ENCODE measurements around the gene IL4R. TPM values are rescaled to one million over a fixed set of nuclear protein-coding genes. Genes with fewer than 3 reads are reported as not detected.
"Not testable (repeated sequence)": the region's sequence is repeated elsewhere in the genome, so short reads cannot be mapped to it uniquely, and the experiment has no call there.

IL4R gene
- total RNA-seq, 1 experiment from 2014 or later: 32.6 TPM

DNA sequence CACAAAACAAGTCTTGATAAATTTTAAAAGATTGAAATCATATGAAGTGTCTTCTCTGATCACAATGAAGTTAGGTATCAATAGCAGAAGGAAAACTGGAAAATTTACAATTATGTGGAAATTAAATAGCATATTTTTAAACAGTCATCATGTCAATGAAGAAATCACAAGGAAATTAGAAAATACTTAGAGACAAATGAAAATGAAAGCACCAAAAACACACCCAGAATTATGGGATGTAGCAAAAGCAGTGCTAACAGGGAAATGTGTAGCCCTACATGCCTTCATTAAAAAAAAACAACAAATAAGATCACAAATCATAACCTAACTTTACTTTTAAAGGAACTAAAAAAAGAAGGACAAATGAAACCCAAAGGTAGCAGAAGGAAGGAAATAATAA, 80.7 kb downstream of the IL4R start:
- peaks cover 19% of the 10 kb centered on the region for H3K27me3 Mint-ChIP-seq (ENCODE audit: insufficient read depth, unreplicated experiment)
- intact Hi-C loops (cut with micrococcal nuclease; ENCODE audit: unreplicated experiment): no loop called here
- no peaks in the 10 kb centered on the region for H3K36me3 Mint-ChIP-seq (ENCODE audit: insufficient read depth, unreplicated experiment)
- DNase-seq: no peak
- Histone ChIP-seq H3K27me3 (replicated peaks; ENCODE audit: control insufficient read depth, insufficient read depth, low read length) (no peaks in the 10 kb centered on the region), H3K9me3 (0 out of 2 replicates have a peak, but pooled peaks cover 3% of the 10 kb centered on the region), H3K4me3 (ENCODE audit: low read depth, low read length) (no peak overlapping the region), H3K36me3 (ENCODE audit: control insufficient read depth, insufficient read depth, low read length) (no peaks in the 10 kb centered on the region), H3K4me1 (no peaks in the 10 kb centered on the region)
- ChIA-PET POLR2A (no interaction called here), CTCF (no interaction called here)
- no peaks in the 10 kb centered on the region for H3K4me1 Mint-ChIP-seq (ENCODE audit: low read depth, unreplicated experiment)
- H3K9me3 Mint-ChIP-seq (ENCODE audit: unreplicated experiment): no peaks in the 10 kb centered on the region
- no peak overlapping the region for H3K27ac Mint-ChIP-seq (ENCODE audit: unreplicated experiment)
- BruUV-seq (replicated peaks): no TSS peak
- H3K4me3 Mint-ChIP-seq (ENCODE audit: unreplicated experiment): no peak overlapping the region
- TF ChIP-seq CTCF (IDR thresholded peaks at IDR 0.05; ENCODE audit: insufficient read depth in 1 of 2, low read depth in 1 of 2, low read length in 1 of 2, severe bottlenecking in 1 of 2, unreplicated experiment in 1 of 2): no peak

- H3K9me3 Mint-ChIP-seq (ENCODE audit: unreplicated experiment); POLR2A ChIA-PET; H3K27me3 Mint-ChIP-seq (ENCODE audit: insufficient read depth, unreplicated experiment): not testable (repeated sequence)
Measured at GRCh38 chr16:27398341-27398893, 84.6 kb downstream of the IL4R start.

DNA sequence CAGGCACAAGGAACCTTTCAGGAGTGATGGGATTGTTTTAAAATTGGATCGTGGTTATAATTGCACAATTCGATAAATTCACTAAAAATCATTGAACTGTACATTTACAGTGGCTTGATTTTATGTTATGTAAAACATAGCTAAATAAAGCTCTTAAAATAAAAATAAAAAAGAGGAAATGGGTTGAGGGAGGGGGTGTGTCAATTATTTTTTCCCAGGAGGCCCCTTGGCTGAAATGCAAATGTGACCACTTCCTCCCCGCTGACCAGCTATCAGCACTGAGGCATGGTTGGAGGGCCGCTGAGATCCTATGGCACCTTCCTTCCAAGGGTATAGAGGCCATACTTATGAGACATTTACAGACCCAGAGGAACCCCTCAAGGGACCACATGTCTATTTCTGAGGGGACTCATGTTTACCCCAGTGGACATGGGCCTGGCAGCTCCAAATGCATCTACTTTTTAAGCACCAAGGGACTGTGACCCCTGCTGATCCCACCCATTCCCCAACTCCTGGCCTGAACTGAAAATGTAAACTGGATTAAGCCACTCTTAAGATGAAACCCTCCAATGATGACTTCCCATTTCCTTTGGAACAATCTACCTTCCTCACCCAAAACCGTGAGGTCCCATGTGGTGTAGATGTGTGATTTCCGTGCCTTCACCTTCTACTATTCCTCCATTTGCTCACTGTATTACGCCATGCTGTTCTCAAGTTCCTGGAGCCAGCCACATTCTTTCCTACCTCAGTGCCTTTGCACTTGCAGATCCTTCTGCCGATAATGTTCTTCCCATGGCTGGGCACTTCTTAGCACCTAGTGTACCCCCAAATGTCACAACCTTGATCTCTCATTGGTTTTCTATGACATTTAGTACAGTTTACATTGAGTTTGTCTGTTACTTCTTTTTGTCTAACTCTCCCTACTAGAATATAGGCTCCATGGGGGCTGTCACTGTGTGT, 85.4 kb downstream of the IL4R start:
- no TSS peak for BruUV-seq (replicated peaks)
- H3K4me1 Mint-ChIP-seq (ENCODE audit: low read depth, unreplicated experiment): no peaks in the 10 kb centered on the region
- TF ChIP-seq CTCF (IDR thresholded peaks at IDR 0.05; ENCODE audit: insufficient read depth in 1 of 2, low read depth in 1 of 2, low read length in 1 of 2, severe bottlenecking in 1 of 2, unreplicated experiment in 1 of 2): no peak
- Histone ChIP-seq H3K27me3 (replicated peaks; ENCODE audit: control insufficient read depth, insufficient read depth, low read length) (no peaks in the 10 kb centered on the region), H3K4me3 (ENCODE audit: low read depth, low read length) (no peak overlapping the region), H3K36me3 (ENCODE audit: control insufficient read depth, insufficient read depth, low read length) (no peaks in the 10 kb centered on the region), H3K9me3 (0 out of 2 replicates have a peak, but pooled peaks cover 3% of the 10 kb centered on the region), H3K4me1 (no peaks in the 10 kb centered on the region)
- no peaks in the 10 kb centered on the region for H3K36me3 Mint-ChIP-seq (ENCODE audit: insufficient read depth, unreplicated experiment)
- no peaks in the 10 kb centered on the region for H3K9me3 Mint-ChIP-seq (ENCODE audit: unreplicated experiment)
- H3K4me3 Mint-ChIP-seq (ENCODE audit: unreplicated experiment): no peak overlapping the region
- no peak overlapping the region for H3K27ac Mint-ChIP-seq (ENCODE audit: unreplicated experiment)
- intact Hi-C loops (cut with micrococcal nuclease; ENCODE audit: unreplicated experiment): no loop called here
- no peak for DNase-seq
- POLR2A ChIA-PET: no interaction called here
- peaks cover 6% of the 10 kb centered on the region for H3K27me3 Mint-ChIP-seq (ENCODE audit: insufficient read depth, unreplicated experiment)
- CTCF ChIA-PET: no interaction called here

More at GRCh38 chr16:27398341-27398893, 84.6 kb downstream of the IL4R start:
- CTCF ChIA-PET; H3K36me3 Mint-ChIP-seq (ENCODE audit: insufficient read depth, unreplicated experiment); H3K9me3 ChIP-seq; DNase-seq; BruUV-seq (replicated peaks); H3K4me1 Mint-ChIP-seq (ENCODE audit: low read depth, unreplicated experiment); intact Hi-C loops (cut with micrococcal nuclease; ENCODE audit: unreplicated experiment); H3K27ac Mint-ChIP-seq (ENCODE audit: unreplicated experiment); H3K4me3 Mint-ChIP-seq (ENCODE audit: unreplicated experiment); H3K4me1 ChIP-seq; H3K27me3 ChIP-seq (replicated peaks; ENCODE audit: control insufficient read depth, insufficient read depth, low read length); H3K4me3 ChIP-seq (ENCODE audit: low read depth, low read length); H3K36me3 ChIP-seq (ENCODE audit: control insufficient read depth, insufficient read depth, low read length): not testable (repeated sequence)

Data from Caco-2 (cell line).